ENCODE measurements around the gene STK10. TPM values are rescaled to one million over a fixed set of nuclear protein-coding genes. Genes with fewer than 3 reads are reported as not detected.

STK10 gene
- total and polyA plus RNA-seq, 2 of the 8 experiments (the other 6 are each of a cell fraction or from before 2014, with no cell fraction given): 10.5 to 21.4 TPM

- Histone ChIP-seq H2BK12ac (ENCODE audit: low read depth, low read length) (no peak overlapping the region), H4K91ac (replicated peaks; ENCODE audit: insufficient read length, low read length) (no peak overlapping the region), H3K79me1 (ENCODE audit: low read depth, low read length) (no peaks in the 10 kb centered on the region), H3K9me3 (ENCODE audit: insufficient read depth in 2 of 2, low read depth in 1 of 2, low read length in 1 of 2) (no peaks in the 10 kb centered on the region), H3K27me3 (replicated peaks in 1 of 4; ENCODE audit: control insufficient read depth in 3 of 4, extremely low read depth in 1 of 4, insufficient read depth in 3 of 4, low read length in 3 of 4) (no peaks in the 10 kb centered on the region), H2BK120ac (replicated peaks; ENCODE audit: low read depth, low read length) (no peak overlapping the region), H2AFZ (ENCODE audit: low read length) (no peak overlapping the region), H4K20me1 (replicated peaks in 1 of 2; ENCODE audit: control insufficient read depth in 1 of 2, insufficient read depth in 2 of 2, low read length in 2 of 2) (peaks cover 0 to 6% of the 10 kb centered on the region in 2 experiments), H3K23ac (ENCODE audit: insufficient read length) (no peak overlapping the region), H3K9ac (replicated peaks in 1 of 4; ENCODE audit: extremely low read depth in 1 of 4, low read depth in 3 of 4, low read length in 3 of 4) (0 out of 7 replicates have a peak overlapping the region, but pooled peaks of 1 of the 4 experiments have one; percentile 18), H3K27ac (ENCODE audit: low read depth, low read length) (no peak overlapping the region), H3K36me3 (ENCODE audit: control insufficient read depth in 2 of 4, insufficient read depth in 4 of 4, low read length in 3 of 4) (peaks cover 0 to 2% (median 0%) of the 10 kb centered on the region in 4 experiments; a peak in 1 of 8 replicates), H3K79me2 (ENCODE audit: control insufficient read depth in 1 of 2, insufficient read depth in 2 of 2, low read length in 2 of 2) (no peaks in the 10 kb centered on the region), H2AK5ac (ENCODE audit: low read depth, low read length) (no peak overlapping the region), H3K14ac (ENCODE audit: insufficient read length) (no peak overlapping the region), H3K4ac (replicated peaks; ENCODE audit: insufficient read length, low read depth, low read length) (no peak overlapping the region), H3K23me2 (ENCODE audit: low read depth, low read length) (peaks cover 6% of the 10 kb centered on the region; the same call in 1 of the 2 replicates), H2BK5ac (ENCODE audit: low read depth, low read length) (no peak overlapping the region), H3K56ac (replicated peaks; ENCODE audit: insufficient read length, low read depth, low read length) (no peak overlapping the region), H4K5ac (ENCODE audit: insufficient read length, low read depth, low read length) (no peak overlapping the region), H3K4me2 (ENCODE audit: insufficient read depth in 1 of 2, low read depth in 2 of 2, low read length in 2 of 2) (no peak overlapping the region), H3K18ac (ENCODE audit: extremely low read depth, low read length) (no peak overlapping the region), H4K8ac (ENCODE audit: extremely low read depth, insufficient read depth, low read length) (peak overlapping the region; percentile 2; the same call in 1 of the 2 replicates), H3K4me1 (replicated peaks in 1 of 4; ENCODE audit: control insufficient read depth in 3 of 4, insufficient read depth in 4 of 4, low read length in 3 of 4) (peaks cover 0 to 5% (median 3%) of the 10 kb centered on the region in 4 experiments; a peak in 2 of 7 replicates), H2BK15ac (ENCODE audit: low read length) (no peak overlapping the region; the same call in 1 of the 2 replicates), H2BK20ac (ENCODE audit: low read length) (no peak overlapping the region), H3K4me3 (ENCODE audit: extremely low read depth in 1 of 4, insufficient read depth in 2 of 4, low read depth in 3 of 4, low read length in 4 of 4) (no peak overlapping the region)
- 92% methylated on average over 11 of the region's 11 CpGs; no CpG with 5 or more reads in 1 of the 2 experiments for WGBS, 2 experiments (ENCODE audit: extremely low coverage in 1 of 2, insufficient coverage in 1 of 2, insufficient read length in 1 of 2, insufficient replicate concordance in 2 of 2, low coverage in 1 of 2, low lambda C conversion rate in 2 of 2, missing lambda C conversion rate in 1 of 2)
- ChIA-PET CTCF (ENCODE audit: partially characterized antibody) (interaction anchor here (0.6 to 8.8 kb wide), 17 partner anchors 9 to 282 kb away, joined by 3 to 64 read pairs (median 3); no protein-coding TSS in a partner anchor), POLR2A (ENCODE audit: partially characterized antibody) (interaction anchor here (1.1 to 1.7 kb wide), 3 partner anchors 9 to 68 kb away, joined by 3 to 5 read pairs (median 3); no protein-coding TSS in a partner anchor)
- no peak for FAIRE-seq
- DNase-seq (ENCODE audit: low read depth in 1 of 2, low spot score in 2 of 2): no peak
- TF ChIP-seq FOSL1 (IDR thresholded peaks at IDR 0.05; ENCODE audit: insufficient read depth, low read depth, low read length): no peak
- TF ChIP-seq CTCF (IDR thresholded peaks at IDR 0.05; ENCODE audit: control extremely low read depth in 1 of 3, insufficient read depth in 1 of 3, low read depth in 1 of 3, low read length in 3 of 3): peak in 2 of 3 experiments; percentile 30 to 49; a peak in 2 of 4 replicates
Observed at GRCh38 chr5:172095368-172096206, 92.4 kb downstream of the STK10 start.

Measured in H1 (cell line).